Inferior parietal cortex (tissue), 1 donor: ENCODE results near the gene PKP3.
"Not testable (repeated sequence)": the region's sequence is repeated elsewhere in the genome, so short reads cannot be mapped to it uniquely, and the experiment has no call there.

Experiments used
- DNase-seq: peaks from one replicate; pipeline ENCODE4 v3.0.0-alpha.2; 2016; ENCODE audit errors: extremely low spot score

PKP3 gene

DNA sequence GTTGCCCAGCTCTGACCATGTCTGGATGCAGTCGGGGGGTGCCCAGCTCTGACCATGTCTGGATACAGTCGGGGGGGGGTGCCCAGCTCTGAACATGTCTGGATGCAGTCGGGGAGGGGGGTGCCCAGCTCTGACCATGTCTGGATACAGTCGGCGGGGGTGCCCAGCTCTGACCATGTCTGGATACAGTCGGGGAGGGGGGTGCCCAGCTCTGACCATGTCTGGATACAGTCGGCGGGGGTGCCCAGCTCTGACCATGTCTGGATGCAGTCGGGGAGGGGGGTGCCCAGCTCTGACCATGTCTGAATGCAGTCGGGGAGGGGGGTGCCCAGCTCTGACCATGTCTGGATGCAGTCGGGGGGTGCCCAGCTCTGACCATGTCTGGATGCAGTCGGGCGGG lies 16.7 kb downstream of the PKP3 start:
- not testable (repeated sequence) for DNase-seq

DNA sequence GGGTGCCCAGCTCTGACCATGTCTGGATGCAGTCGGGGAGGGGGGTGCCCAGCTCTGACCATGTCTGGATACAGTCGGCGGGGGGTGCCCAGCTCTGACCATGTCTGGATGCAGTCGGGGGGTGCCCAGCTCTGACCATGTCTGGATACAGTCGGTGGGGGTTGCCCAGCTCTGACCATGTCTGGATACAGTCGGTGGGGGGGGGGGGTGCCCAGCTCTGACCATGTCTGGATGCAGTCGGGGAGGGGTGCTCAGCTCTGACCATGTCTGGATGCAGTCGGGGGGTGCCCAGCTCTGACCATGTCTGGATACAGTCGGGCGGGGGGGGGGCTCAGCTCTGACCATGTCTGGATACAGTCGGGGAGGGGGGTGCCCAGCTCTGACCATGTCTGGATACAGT lies 17.5 kb downstream of the PKP3 start:
- not testable (repeated sequence) for DNase-seq

DNA sequence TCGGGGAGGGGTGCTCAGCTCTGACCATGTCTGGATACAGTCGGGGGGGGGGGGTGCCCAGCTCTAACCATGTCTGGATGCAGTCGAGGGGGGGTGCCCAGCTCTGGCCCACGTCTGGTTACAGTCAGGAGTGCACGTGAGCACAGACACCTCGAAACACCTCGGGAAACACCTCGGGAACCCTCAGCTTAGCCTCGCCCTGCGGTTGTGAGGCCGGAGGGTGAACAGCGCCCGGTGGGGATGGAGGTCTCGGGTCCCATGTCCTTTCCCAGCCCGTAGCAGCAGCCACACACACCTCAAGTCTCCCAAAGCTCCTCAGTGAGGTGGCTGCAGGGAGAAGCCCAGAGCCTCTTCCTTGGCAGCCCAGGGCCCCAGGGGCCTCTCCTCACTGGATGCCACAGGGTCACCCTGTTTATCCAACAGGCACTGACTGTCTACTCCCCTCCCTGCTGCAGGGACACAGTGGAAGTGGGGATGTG lies 18.7 kb downstream of the PKP3 start:
- no peak for DNase-seq

DNA sequence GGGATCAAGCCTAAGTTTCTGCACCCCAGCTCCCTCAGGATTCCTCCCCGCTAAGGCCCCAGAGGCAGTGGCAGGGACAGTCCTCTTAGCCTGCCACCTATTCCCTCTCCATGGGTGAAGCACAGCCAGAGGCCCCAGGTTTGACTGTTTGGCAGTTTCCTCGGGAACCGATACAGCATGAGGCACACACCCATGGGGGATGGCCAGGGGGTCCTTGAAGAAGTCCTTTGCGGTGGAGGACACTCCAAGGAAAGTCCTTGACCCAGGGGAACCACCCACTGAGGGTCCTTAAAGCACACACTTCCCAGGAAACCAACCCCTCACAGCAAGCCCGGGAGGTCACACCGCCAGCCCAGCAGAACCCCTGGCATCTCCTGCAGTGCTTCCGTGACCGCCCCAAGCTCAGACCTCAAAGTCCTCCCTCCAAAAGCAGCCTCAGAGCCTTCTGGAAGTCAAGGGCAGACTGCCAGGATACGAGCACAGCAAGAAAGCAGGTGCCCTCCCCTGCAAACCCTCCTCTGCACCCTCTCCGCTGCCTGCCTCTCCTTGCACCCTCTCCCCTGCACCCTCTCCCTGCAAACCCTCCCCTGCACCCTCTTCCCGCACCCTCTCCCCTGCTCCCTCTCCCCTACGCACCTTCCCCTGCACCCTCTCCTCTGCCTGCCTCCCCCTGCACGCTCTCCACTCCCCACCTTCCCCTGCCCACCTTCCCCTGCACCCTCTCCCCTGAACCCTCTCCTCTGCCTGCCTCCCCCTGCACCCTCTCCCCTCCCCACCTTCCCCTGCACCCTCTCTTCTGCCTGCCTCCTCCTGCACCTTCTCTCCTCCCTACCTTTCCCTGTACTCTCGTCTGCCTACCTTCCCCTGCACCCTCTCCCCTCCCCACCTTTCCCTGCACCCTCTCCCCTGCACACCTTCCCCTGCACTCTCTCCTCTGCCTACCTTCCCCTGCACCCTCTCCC lies 19.4 kb downstream of the PKP3 start:
- DNase-seq, result no peak

DNA sequence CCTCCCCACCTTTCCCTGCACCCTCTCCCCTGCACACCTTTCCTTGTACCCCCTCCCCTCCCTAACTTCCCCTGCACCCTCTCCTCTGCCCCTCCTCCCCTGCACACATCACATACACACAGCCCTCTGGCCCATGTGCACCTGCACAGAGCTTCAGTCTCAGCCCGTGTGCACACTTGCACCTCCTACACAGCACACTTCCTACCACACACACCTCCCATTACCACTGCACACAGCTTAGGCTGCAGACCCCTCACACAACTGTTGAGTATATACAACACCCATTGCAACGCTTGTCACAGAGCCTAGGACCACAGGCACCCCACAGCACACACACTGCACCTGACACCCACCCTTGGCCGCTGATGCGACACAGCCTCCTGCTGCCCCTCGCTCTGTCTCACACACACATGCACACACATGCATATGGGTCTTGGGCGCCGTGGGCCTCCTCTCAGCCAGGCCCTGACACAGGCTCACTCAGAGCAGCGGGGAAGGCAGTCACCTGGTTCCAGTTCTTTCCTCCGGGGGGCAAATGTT lies 20.4 kb downstream of the PKP3 start:
- no peak for DNase-seq

DNA sequence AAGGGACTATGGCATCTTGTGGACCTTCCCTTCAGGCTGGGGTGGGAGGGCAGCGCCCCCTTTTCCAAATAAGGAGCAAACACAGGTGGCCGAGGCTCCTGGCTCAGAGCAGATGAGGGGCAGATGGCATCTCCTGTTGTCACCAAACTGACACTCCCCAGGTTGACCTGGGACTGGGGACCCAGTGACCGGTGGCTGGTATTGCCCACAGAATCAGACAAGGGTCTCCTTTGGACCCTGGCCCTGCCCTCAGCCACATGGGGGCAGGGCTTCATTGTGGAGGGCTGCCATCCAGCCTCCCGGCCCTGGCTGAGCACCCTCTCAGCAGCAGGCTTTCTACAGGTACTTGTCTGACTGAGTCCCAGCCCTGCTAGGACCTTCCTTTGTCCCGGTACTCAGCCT lies 21.6 kb downstream of the PKP3 start:
- DNase-seq, result no peak

DNA sequence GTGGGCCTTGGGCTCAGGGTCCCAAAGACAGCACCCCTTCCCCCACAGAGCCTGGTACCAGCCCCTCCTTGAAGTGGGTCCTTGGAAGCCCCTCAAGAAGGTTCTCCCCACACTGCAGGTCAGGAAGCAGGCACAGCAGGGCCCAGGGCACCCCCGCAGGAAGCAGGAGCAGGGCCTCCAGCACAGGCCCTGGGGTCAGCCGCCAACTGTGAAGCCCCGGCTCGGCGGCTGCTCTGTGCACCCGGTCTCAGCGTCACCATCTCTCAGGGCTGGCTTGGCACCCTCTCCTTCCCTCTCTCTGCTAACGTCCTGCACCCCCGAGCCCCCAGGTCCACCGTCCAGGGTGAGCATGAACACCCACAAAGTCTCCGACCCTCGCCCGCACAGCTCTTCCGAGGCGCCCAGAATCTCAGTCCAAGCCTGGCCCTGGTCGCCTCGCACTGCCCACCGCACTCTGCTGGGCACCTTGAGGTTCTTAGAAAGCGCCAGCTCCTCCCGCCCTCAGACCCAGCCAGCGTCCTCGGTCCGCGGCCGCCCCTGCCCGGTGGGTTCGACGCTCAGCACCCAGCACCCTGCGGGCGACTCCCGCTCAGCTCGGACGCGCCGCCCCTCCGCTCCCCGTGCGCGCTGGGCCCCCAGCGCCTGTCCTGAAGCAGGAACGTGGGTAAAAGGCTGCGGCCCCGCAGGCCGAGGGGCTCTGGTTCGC lies 22.2 kb downstream of the PKP3 start:
- DNase-seq, result no peak

DNA sequence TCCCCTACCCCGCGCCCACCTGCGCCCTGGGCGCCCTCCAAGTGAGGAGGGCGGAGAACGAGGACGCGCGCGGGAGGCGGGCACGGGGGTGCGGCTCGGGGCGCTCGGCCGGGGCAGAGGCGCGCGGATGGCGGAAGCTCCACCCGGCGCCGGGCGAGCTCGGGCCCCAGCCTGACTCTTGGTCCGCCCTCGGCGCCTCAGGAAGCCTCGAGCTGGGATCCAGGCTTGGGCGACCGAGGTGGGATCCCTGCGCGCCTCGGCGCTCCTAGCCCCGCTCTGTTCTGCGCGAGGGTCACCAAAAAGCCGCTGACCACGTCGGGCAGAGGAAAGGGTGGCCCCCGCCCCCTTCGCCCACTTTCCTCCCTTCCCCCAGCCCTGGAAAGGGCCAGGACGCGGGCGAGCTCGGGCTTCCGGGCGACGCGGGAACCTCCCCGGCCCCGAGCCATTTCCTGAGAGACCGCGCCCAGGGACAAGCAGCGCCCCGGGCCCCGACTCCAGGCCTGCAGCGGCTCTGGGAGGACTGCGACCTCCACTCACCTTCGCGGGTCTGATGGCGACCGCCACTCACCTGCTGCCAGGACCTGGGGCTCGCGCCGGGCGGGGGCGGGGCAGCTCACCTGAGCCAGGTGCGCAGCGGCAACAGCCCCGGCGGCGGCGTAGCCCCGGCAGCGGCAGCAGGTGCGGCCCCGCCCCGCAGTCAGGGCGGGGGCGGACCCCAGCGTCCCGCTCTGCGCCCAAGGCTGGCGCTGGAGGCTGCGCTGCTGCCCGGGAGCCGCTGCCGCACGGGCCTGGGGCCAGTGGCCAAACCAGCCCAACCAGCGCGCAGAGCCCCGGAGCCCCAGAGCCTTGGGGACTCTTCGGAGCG lies 23.0 kb downstream of the PKP3 start:
- DNase-seq, result no peak

DNA sequence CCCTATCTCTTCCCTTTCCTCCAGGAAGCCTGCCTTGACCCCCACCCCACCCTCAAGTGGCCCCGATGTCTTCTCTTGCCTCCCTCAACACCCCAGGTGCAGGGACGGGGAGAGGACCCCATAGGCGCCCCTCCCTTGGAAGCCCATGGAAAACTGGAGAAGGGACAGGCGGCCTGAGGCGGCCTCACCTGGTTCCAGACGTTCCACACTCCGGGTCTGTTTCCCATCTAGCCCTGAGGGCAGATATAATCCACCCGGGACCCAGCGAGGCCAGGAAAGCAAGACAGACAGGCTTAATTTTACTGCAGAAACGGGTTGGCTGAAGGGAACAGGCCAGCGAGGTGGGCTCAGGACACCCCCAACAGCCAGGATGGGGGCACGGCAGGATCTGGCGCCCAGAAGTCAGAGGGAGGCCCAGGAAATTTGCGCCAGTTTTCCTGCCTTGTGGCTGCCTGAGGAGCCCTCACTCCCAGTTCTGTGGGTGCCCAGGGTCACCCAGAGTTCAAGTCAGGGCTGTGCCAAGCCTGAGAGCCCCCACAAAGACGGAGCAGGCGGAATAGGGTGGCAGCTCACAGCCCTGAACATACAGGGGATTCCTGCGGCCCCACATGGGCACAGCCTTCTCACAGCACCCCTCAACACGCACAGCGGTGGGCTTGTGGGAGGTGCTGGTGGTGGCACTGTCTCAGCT lies 23.8 kb downstream of the PKP3 start:
- DNase-seq, result no peak

DNA sequence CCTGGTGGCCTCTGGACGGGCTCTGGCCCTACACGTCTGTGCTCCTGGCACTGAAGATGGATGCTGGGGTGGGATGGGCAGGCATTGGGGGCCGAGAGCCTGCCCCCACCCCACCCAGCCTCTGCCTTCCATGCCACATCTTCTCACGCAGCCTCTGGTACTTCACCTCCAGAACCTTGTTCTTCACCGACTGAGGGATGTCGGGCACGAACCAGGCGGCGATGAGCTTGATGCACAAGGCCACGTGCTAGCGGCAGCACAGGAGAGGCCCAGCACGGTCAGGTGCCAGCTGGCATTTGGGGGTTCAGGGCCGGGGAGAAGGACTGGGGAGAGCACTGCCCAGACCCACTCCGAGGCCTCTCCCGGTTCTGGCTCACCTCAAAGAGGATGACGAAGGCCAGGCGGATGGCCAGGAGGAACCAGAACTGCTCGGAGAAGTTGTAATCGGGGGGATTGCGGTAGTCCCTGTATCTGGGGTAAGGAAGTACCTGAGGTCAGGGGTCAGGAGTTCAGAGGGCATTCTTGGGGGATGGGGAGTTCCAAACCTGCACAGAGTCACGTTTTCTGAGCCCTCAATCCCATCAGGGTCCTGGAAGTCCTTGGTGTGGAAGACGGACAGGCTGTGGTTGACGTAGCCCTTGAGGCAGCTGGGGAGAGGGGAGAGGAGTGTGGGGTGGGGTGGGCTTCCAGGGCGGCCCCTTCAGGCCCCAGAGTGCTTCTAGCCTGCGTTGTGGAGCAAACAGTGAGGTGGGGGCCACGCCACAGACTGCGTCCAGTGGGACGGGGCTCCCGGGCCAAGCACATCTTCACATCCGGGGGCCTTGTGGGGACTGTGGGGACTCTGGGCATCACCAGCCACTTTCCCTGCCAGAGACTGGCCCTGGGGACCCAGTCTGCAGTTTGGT lies 24.6 kb downstream of the PKP3 start:
- no peak for DNase-seq

DNA sequence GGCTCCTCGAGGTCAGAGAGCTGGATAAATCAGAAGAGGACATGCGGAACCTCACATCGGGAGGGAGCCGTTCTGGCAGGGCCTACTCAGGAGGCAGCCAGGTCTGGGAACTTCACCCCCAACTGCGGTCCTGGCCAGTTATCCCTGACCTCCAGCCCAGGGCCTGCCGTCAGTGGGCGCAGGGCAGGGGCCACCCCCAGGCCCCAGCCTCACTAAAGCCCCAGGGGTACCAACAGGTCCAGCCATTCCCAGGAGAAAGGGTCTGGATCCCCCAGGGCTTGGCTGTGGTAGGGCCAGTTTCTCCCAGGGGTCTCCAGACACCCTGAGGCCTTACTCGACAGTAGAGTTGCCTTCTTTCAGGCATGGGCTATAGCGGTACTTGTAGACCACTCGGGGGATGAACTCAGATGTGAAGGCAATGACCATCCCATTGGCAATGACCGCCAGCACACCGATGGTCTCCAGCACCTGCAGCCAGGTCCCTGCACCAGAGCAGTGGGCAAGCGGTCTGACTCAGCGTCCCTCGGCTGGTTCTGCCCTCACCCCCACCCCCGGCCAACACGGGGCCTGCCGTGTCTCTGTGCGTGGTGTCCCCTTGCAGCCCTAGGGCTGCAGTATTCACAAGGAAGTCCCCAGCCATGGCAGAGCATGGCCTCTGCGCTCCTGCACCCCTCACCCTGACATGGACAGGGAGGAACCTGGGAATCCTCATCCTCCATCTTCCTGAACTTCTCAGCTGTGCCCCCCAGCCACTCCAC lies 25.4 kb downstream of the PKP3 start:
- no peak for DNase-seq

DNA sequence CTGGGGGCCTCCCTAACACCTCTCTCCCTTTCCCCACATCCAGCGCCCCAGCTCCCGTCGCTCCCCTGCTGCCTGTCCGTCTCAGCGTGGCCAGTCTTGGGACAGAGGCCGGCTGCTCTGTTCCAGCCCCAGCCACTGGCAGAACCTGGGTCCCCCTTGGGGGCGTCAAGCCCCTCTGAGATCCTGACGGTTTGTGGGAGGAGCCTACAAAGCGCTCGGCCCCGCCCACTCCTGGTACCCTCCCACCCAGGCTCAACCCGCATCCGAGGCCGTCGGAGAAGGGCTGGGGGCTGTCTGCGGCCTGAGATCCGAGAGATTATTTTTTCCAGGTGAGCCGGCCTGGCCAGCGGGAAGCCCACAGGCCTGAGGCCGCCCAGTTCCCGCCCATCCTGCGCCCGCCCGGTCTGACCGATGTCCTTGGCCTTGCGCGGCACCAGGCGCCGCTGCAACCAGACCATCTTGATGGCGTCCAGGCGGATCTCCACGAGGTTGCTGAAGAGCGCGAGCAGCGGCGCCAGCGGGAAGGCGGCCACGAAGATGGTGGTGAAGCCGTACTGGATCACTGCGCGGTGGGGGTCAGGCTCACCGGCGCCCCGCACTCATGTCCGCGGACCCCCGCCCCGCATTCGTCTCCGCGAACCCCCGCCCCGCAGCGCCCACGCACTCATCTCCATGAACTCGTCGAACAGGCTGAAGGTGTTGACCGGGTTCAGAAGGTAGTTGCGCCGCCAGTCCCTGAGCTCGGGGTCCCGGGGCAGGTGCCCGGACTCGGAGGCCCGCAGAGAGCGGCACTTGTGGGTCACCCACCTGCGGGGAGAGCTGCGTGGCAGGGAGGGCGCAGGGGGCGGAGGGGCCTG lies 26.3 kb downstream of the PKP3 start:
- DNase-seq, result no peak

DNA sequence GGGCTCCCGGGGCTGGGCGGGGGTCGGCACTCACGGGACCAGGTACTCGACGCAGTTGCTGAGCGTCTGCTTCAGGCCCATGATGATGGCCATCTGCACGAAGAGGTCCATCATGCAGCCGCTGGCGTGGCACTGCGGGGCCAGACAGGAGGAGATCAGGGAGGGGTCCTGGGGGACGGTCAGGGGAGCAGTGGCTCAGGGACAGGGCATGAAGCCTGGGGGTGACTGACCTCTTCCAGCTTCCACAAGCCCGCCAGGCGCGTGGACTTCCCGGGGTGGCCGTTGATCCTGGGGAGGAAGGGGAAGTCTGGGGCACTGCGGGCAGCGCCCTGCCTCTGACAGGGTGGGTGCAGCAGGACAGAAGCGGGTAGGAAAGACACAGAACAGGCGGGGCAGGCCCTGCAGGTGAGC lies 26.9 kb downstream of the PKP3 start:
- DNase-seq, result no peak

DNA sequence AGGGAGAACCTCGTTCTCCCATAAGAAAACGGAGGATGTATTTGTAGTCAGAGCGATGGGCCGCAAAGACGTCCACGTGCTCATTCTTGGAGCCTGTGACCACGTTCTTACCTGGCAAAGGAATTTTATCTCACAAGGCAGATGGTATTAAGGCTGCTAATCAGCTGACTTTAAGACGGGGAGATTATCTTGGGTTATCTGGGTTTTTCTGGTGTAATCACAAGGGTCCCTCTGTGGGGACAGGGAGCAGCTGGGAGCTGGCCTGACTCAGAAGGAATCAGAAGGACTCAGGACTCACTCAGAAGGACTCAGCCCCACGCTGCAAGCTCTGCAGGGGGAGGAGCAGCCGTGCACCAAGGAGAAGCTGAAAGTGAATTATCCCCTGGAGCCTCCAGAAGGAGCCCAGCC lies 28.2 kb downstream of the PKP3 start:
- DNase-seq, result no peak

DNA sequence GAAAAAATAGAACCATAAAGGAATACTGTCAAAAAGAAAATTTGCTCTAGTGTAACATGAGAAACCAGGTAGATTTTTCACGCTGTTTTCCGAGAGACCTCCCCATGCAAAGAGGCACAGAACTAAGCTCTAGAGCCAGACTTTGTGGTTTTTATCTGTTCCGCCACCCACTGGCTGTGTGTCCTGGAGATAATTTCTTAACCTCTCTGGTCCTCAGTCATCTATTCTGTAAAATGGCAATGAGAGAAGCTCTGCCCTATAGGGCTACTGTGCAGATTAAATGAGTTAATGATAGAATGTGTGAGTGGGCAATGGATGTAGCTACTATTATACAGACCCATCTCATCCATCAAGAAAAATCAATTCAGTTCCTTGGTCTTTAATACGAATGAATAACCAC lies 30.2 kb downstream of the PKP3 start:
- DNase-seq, result no peak

DNA sequence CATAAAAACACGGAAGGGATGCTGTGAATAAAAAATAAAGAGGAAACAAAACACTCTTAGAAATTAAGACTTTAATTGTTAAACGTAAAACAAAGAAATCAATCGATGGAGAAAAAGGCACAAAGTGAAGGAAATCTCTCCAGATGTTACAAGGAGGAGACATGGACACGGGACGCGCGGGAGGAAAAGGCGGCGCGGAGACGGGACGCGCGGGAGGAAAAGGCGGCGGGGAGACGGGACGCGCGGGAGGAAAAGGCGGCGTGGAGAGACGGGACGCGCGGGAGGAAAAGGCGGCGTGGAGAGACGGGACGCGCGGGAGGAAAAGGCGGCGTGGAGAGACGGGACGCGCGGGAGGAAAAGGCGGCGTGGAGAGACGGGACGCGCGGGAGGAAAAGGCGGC lies 30.8 kb downstream of the PKP3 start:
- DNase-seq, result not testable (repeated sequence)

DNA sequence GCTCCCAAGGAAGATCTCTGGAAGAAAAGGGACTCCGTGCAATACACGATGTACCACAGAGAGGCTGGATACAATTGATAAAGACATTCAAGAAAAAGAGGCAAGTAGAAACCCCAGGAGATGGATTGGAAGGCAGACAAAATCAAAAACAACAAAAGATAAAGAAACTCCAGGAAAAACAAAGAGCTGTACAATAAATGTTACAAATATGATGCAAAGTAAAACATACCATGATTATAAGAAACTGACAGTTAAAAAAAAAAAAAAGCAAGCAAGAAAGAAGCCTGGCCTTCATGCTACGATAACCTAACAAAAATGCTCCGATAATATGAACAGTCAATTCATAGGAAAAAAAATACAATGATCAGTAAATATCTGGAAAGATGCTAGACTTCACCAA lies 31.3 kb downstream of the PKP3 start:
- DNase-seq, result no peak

DNA sequence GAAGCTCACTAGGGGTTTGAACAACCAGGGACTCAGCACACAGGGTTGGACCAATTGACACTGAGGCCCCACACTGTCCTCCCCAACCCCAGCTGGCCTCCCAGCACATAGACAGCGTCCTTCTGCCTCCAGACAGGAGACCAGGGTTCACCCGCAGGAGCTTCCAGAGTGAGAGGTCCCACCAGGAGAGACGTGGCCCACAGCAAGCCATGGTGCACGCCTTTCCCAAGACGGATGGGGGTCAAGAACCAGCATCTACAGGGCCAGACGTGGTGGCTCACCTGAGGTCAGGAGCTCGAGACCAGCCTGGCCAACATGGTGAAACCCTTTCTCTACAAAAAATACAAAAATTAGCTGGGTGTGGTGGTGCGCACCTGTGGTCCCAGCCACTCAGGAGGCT lies 32.8 kb downstream of the PKP3 start:
- DNase-seq, result no peak
